ENCODE measurements around the gene SPATS2.

The SPATS2 gene

DNA sequence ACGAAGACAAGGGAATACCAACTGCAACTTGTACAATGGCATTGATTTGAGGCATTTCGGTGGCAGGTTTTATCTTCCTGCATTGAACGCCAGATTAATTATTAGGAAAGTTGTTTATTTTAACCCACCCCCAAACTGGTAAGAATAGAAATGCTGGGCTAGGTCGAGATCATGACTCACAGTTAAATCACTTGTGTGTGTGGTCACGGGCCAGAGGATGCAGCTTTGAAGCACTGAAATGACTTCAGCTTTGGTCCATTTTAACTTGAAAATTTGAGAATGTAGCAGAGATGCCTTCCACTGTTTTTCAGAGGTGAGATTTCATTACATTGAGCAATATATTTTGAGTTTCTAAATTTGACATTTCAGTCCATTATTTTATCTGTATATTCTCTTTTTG lies 148.0 kb downstream of the SPATS2 start:
- TF ChIP-seq, protein P1, sequence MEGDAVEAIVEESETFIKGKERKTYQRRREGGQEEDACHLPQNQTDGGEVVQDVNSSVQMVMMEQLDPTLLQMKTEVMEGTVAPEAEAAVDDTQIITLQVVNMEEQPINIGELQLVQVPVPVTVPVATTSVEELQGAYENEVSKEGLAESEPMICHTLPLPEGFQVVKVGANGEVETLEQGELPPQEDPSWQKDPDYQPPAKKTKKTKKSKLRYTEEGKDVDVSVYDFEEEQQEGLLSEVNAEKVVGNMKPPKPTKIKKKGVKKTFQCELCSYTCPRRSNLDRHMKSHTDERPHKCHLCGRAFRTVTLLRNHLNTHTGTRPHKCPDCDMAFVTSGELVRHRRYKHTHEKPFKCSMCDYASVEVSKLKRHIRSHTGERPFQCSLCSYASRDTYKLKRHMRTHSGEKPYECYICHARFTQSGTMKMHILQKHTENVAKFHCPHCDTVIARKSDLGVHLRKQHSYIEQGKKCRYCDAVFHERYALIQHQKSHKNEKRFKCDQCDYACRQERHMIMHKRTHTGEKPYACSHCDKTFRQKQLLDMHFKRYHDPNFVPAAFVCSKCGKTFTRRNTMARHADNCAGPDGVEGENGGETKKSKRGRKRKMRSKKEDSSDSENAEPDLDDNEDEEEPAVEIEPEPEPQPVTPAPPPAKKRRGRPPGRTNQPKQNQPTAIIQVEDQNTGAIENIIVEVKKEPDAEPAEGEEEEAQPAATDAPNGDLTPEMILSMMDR (IDR thresholded peaks at IDR 0.05; ENCODE audit: low read depth, low read length) = no peak
- DNase-seq (ENCODE audit: low read depth in 2 of 2) = peak; percentile 73 to 85
- no peak overlapping the region for H3K4me3 ChIP-seq (replicated peaks in 1 of 2; ENCODE audit: low read depth in 2 of 2, low read length in 2 of 2)

DNA sequence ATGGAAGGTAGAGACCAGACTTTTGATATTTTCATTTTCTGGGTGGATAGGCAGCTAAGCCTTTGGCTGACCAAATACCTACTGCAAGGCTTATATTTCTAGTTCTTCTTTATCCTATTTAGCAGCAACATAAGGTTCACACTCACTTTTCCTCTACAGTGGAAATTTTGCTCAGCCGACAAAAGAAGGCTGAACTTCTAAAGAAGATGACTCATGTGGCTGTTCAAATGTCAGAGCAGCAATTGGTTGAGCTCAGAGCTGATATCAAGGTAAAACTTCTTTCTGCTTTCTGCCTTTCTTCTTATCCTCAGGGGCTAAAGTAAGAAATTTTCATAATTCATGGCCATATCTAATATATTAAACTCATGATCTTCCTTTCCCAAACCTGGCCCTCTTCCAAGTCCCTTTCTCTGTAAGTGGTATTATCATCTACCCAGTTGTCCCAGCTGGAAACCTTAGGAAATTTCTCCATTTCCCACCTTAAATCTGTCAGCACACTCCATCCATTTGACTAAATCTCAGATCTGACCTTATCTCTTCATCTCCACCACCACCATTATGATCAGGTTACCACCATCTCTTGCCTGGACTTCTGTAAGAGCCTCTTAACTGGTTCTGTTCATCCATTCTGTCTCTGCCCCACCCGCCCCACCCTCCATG lies 151.8 kb downstream of the SPATS2 start:
- TF ChIP-seq, protein P1 (IDR thresholded peaks at IDR 0.05; ENCODE audit: low read depth, low read length) = no peak
- DNase-seq (ENCODE audit: low read depth in 2 of 2) = peak; percentile 49 to 58
- H3K4me3 ChIP-seq (replicated peaks in 1 of 2; ENCODE audit: low read depth in 2 of 2, low read length in 2 of 2) = no peak overlapping the region

DNA sequence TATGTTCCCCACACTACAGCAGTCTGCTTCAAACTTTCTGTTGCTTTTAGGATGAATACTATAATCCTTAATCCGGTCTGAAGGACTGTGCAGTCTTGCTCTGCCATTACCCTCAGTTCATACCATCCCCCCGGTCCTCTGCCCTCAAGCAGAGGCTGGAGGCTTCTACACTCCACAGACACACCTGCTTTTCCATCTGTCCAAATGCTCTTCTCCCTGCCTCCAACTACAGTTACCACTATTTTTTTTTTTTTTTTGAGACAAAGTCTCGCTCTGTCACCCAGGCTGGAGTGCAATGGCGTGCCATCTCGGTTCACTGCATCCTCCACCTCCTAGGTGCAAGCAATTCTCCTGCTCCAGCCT lies 152.3 kb downstream of the SPATS2 start:
- TF ChIP-seq, protein P1 (IDR thresholded peaks at IDR 0.05; ENCODE audit: low read depth, low read length) = no peak
- no peak overlapping the region for H3K4me3 ChIP-seq (replicated peaks in 1 of 2; ENCODE audit: low read depth in 2 of 2, low read length in 2 of 2)
- DNase-seq (ENCODE audit: low read depth in 2 of 2) = no peak

DNA sequence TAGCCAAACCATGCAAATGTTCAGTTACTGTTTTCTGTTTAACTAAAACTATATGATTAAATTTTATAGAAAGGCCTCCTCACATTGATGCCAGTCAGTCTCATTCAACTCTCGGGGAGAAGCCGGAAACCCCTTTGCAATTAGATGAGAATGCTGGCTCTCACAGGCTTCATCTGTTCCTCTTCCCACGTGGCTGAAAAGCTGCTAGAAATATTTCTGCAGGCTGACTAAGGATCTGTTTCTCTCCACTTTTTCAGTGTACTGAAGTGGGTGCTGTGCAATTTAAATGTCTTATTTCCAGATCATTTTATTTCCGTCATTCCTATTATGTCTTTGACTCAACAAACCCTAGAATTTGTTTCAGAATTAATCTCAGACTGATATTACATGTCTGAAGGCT lies 154.1 kb downstream of the SPATS2 start:
- H3K4me3 ChIP-seq (replicated peaks in 1 of 2; ENCODE audit: low read depth in 2 of 2, low read length in 2 of 2) = no peak overlapping the region
- no peak for DNase-seq (ENCODE audit: low read depth in 2 of 2)
- TF ChIP-seq, protein P1 (IDR thresholded peaks at IDR 0.05; ENCODE audit: low read depth, low read length) = no peak

DNA sequence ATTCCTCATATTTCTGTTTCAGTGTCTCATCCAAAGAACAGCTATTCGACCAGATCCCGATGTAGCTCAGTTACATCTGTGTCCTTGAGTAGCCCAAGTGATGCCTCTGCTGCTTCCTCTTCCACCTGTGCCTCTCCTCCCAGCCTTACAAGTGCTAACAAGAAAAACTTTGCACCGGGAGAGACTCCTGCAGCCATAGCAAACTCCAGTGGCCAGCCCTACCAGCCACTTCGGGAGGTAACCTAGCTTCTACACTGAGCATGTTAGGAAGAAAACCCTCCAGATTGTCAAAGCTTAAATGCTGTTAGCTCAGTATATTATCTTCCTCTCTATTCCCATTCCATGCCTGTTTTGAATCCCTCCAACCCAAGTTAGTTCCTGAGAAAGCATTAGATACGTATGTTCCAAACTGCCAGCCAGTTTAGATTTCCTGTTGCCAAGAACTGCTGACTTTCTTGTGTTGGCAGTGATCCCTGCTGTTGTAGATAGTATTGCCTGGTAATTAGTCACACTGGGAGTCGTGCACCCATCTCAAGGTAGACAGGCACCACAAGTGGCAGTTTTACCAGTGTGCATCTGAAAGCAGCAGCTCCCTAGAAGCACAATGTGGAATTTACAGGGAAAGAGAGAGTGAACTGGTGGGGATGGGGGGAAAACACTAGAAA lies 157.5 kb downstream of the SPATS2 start:
- TF ChIP-seq, protein P1 (IDR thresholded peaks at IDR 0.05; ENCODE audit: low read depth, low read length) = no peak
- H3K4me3 ChIP-seq (replicated peaks in 1 of 2; ENCODE audit: low read depth in 2 of 2, low read length in 2 of 2) = no peak overlapping the region
- peak; percentile 22 to 82 for DNase-seq (ENCODE audit: low read depth in 2 of 2)

DNA sequence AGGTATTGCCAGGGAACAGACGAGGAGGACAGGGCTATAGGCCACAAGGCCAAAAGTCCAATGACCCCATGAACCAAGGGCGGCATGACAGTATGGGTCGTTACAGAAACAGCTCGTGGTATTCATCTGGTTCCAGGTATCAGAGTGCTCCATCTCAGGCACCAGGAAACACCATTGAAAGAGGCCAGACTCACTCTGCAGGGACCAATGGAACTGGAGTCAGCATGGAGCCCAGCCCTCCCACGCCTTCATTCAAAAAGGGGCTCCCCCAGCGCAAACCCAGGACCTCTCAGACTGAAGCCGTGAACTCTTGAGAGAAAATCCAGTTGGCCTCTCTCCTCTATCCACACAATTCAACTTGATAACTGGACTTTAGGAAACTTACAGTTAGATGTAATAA lies 158.7 kb downstream of the SPATS2 start:
- no peak overlapping the region for H3K4me3 ChIP-seq (replicated peaks in 1 of 2; ENCODE audit: low read depth in 2 of 2, low read length in 2 of 2)
- no peak for DNase-seq (ENCODE audit: low read depth in 2 of 2)
- TF ChIP-seq, protein P1 (IDR thresholded peaks at IDR 0.05; ENCODE audit: low read depth, low read length) = no peak
